ENCODE measurements around the gene HRNR. TPM values are rescaled to one million over a fixed set of nuclear protein-coding genes. Genes with fewer than 3 reads are reported as not detected.

The HRNR gene
- total and polyA plus RNA-seq, 2 experiments from 2014 or later = not detected

GRCh38 chr1:152169366-152170025, 54.5 kb downstream of the HRNR start:
- no peak for DNase-seq (ENCODE audit: low spot score)
- no peaks in the 10 kb centered on the region for H3K27me3 ChIP-seq
- no peak overlapping the region for H3K4me2 ChIP-seq
- H3K9me2 ChIP-seq (replicated peaks; ENCODE audit: insufficient read depth) = no peaks in the 10 kb centered on the region
- no peaks in the 10 kb centered on the region for H3K36me3 ChIP-seq (replicated peaks; ENCODE audit: insufficient read depth, low read depth)
- no peaks in the 10 kb centered on the region for H3K79me2 ChIP-seq
- no peak overlapping the region for H3K4me3 ChIP-seq
- TF ChIP-seq EZH2phosphoT487 (IDR thresholded peaks at IDR 0.05; ENCODE audit: low read depth, severe bottlenecking, unreplicated experiment) (no peak), CTCF (IDR thresholded peaks at IDR 0.05; ENCODE audit: poor library complexity) (no peak), EZH2 (IDR thresholded peaks at IDR 0.05; ENCODE audit: borderline replicate concordance) (no peak)
- no peaks in the 10 kb centered on the region for H4K20me1 ChIP-seq (ENCODE audit: insufficient read depth, poor library complexity, severe bottlenecking)
- WGBS (ENCODE audit: low lambda C conversion rate, missing lambda C conversion rate) = 58% methylated on average over 4 of the region's 4 CpGs
- H2AFZ ChIP-seq = no peak overlapping the region
- no peaks in the 10 kb centered on the region for H3K9me3 ChIP-seq (ENCODE audit: low read depth)
- no peak overlapping the region for H3K27ac ChIP-seq
- no peaks in the 10 kb centered on the region for H3K4me1 ChIP-seq (ENCODE audit: insufficient read depth)

- Histone ChIP-seq H2AFZ (no peak overlapping the region), H3K36me3 (replicated peaks; ENCODE audit: insufficient read depth, low read depth) (no peaks in the 10 kb centered on the region), H3K9me3 (ENCODE audit: low read depth) (no peaks in the 10 kb centered on the region), H3K27me3 (no peaks in the 10 kb centered on the region), H4K20me1 (ENCODE audit: insufficient read depth, poor library complexity, severe bottlenecking) (no peaks in the 10 kb centered on the region), H3K79me2 (no peaks in the 10 kb centered on the region), H3K9me2 (replicated peaks; ENCODE audit: insufficient read depth) (no peaks in the 10 kb centered on the region), H3K4me1 (ENCODE audit: insufficient read depth) (no peaks in the 10 kb centered on the region), H3K4me3 (no peak overlapping the region), H3K4me2 (no peak overlapping the region), H3K27ac (no peak overlapping the region)
- 56% methylated on average over 1 of the region's 1 CpG for WGBS (ENCODE audit: low lambda C conversion rate, missing lambda C conversion rate)
- DNase-seq (ENCODE audit: low spot score) = no peak
- TF ChIP-seq EZH2phosphoT487 (IDR thresholded peaks at IDR 0.05; ENCODE audit: low read depth, severe bottlenecking, unreplicated experiment) = no peak
- TF ChIP-seq CTCF (IDR thresholded peaks at IDR 0.05; ENCODE audit: poor library complexity) = no peak
These were observed 55.5 kb downstream of the HRNR start for GRCh38 chr1:152168535-152168868.

- TF ChIP-seq CTCF (IDR thresholded peaks at IDR 0.05; ENCODE audit: poor library complexity) (no peak), EZH2 (IDR thresholded peaks at IDR 0.05; ENCODE audit: borderline replicate concordance) (no peak), EZH2phosphoT487 (IDR thresholded peaks at IDR 0.05; ENCODE audit: low read depth, severe bottlenecking, unreplicated experiment) (no peak)
- WGBS (ENCODE audit: low lambda C conversion rate, missing lambda C conversion rate) = 33% methylated on average over 3 of the region's 3 CpGs
- no peak overlapping the region for H3K4me3 ChIP-seq
- H3K27me3 ChIP-seq = no peaks in the 10 kb centered on the region
- no peaks in the 10 kb centered on the region for H3K4me1 ChIP-seq (ENCODE audit: insufficient read depth)
- H3K27ac ChIP-seq = no peak overlapping the region
- H3K79me2 ChIP-seq = no peaks in the 10 kb centered on the region
- no peaks in the 10 kb centered on the region for H3K36me3 ChIP-seq (replicated peaks; ENCODE audit: insufficient read depth, low read depth)
- no peak for DNase-seq (ENCODE audit: low spot score)
- no peaks in the 10 kb centered on the region for H4K20me1 ChIP-seq (ENCODE audit: insufficient read depth, poor library complexity, severe bottlenecking)
- H3K9me3 ChIP-seq (ENCODE audit: low read depth) = no peaks in the 10 kb centered on the region
- H3K4me2 ChIP-seq = no peak overlapping the region
- no peak overlapping the region for H2AFZ ChIP-seq
- no peaks in the 10 kb centered on the region for H3K9me2 ChIP-seq (replicated peaks; ENCODE audit: insufficient read depth)
These were observed 56.0 kb downstream of the HRNR start for GRCh38 chr1:152167835-152168534.

Data from hepatocyte (in vitro differentiated cells).